HFFc6 (cell line): ENCODE measurements around the gene RNASEH2C. TPM values are rescaled to one million over a fixed set of nuclear protein-coding genes. Genes with fewer than 3 reads are reported as not detected.

ENCODE experiments used
- DNase-seq: peaks from one replicate; pipeline ENCODE4 v3.0.0-alpha.2; 2018
- H3K27ac Mint-ChIP-seq: 2 replicates; pipeline ENCODE4 v1.8.0; 2020; ENCODE audit warnings: mild to moderate bottlenecking, mixed read lengths
- H3K27me3 Mint-ChIP-seq: 2 replicates; pipeline ENCODE4 v1.8.0; 2021; ENCODE audit warnings: mild to moderate bottlenecking, moderate library complexity, mixed read lengths; ENCODE audit not compliant: insufficient read depth
- H3K36me3 Mint-ChIP-seq: 2 replicates; pipeline ENCODE4 v1.8.0; 2021; ENCODE audit warnings: low read depth, mixed read lengths
- H3K4me1 Mint-ChIP-seq: 2 replicates; pipeline ENCODE4 v1.8.0; 2020; ENCODE audit warnings: low read depth, mixed read lengths
- H3K4me3 Mint-ChIP-seq: 2 replicates; pipeline ENCODE4 v1.8.0; 2020; ENCODE audit warnings: mild to moderate bottlenecking, moderate library complexity, mixed read lengths
- H3K9me3 Mint-ChIP-seq: 2 replicates; pipeline ENCODE4 v1.8.0; 2020; ENCODE audit warnings: mild to moderate bottlenecking, mixed read lengths
- CTCF ChIP-seq: fragments of 200-600 bp; sonication (generic); IDR thresholded peaks from 2 replicates; pipeline ENCODE4 v1.5.0; 2021; ENCODE audit warnings: antibody characterized with exemption, mild to moderate bottlenecking
- total RNA-seq, 6 experiments: library from RNA; stranded (reverse); fragmentation: NEBNext Ultra II Directional; extraction: Animal tissue kit (Norgen Biotek cat#: 25700); gene quantifications; 2 replicates in 1 of 6; 3 replicates in 5 of 6; pipeline ENCODE4 v1.2.3, GENCODE V29; 2021

Gene RNASEH2C
- total RNA-seq, 6 experiments from 2014 or later = 54.0 to 85.6 (median 61.4) TPM

GRCh38 chr11:65726660-65727059 is 6.1 kb upstream of the RNASEH2C start:
- Mint-ChIP-seq H3K36me3 (peaks cover under 1% of the 10 kb centered on the region; the same call in 1 of the 2 replicates), H3K4me1 (no peaks in the 10 kb centered on the region), H3K4me3 (no peak overlapping the region), H3K27ac (no peak overlapping the region), H3K9me3 (peaks cover under 1% of the 10 kb centered on the region; the same call in 1 of the 2 replicates), H3K27me3 (peaks cover 8% of the 10 kb centered on the region)
- TF ChIP-seq CTCF = peak; percentile 33; the same call in 1 of the 2 replicates
- DNase-seq = no peak

- TF ChIP-seq CTCF = no peak
- Mint-ChIP-seq H3K27me3 (peaks cover 10% of the 10 kb centered on the region), H3K4me1 (peaks cover 18% of the 10 kb centered on the region), H3K27ac (no peak overlapping the region), H3K4me3 (no peak overlapping the region), H3K9me3 (no peaks in the 10 kb centered on the region), H3K36me3 (peaks cover 17% of the 10 kb centered on the region)
- DNase-seq = no peak
Measured at GRCh38 chr11:65722261-65722660, 1.7 kb upstream of the RNASEH2C start.

- Mint-ChIP-seq H3K27ac (peak overlapping the region; percentile 90), H3K4me3 (peak overlapping the region; percentile 97), H3K9me3 (no peaks in the 10 kb centered on the region), H3K27me3 (peaks cover 8% of the 10 kb centered on the region), H3K36me3 (peaks cover 32% of the 10 kb centered on the region), H3K4me1 (peaks cover 23% of the 10 kb centered on the region)
- no peak for TF ChIP-seq CTCF
- peak; percentile 19 for DNase-seq
Measured at GRCh38 chr11:65719871-65720210, 757 bp downstream of the RNASEH2C start.

- H3K27me3 Mint-ChIP-seq = peaks cover 8% of the 10 kb centered on the region
- H3K36me3 Mint-ChIP-seq = peaks cover 38% of the 10 kb centered on the region
- H3K4me1 Mint-ChIP-seq = peaks cover 27% of the 10 kb centered on the region
- no peaks in the 10 kb centered on the region for H3K9me3 Mint-ChIP-seq
- TF ChIP-seq CTCF = no peak
- peak overlapping the region; percentile 90; the same call in 1 of the 2 replicates for H3K27ac Mint-ChIP-seq
- peak; percentile 11 for DNase-seq
- peak overlapping the region; percentile 97 for H3K4me3 Mint-ChIP-seq
Measured at GRCh38 chr11:65718964-65719492, 1.6 kb downstream of the RNASEH2C start.

- no peak for TF ChIP-seq CTCF
- Mint-ChIP-seq H3K4me3 (peak overlapping the region; percentile 97), H3K9me3 (no peaks in the 10 kb centered on the region), H3K36me3 (peaks cover 42% of the 10 kb centered on the region), H3K27me3 (peaks cover 10% of the 10 kb centered on the region), H3K4me1 (peaks cover 30% of the 10 kb centered on the region), H3K27ac (peak overlapping the region; percentile 90; the same call in 1 of the 2 replicates)
- no peak for DNase-seq
Measured at GRCh38 chr11:65718531-65718930, 2.1 kb downstream of the RNASEH2C start.
